ENCODE data around the gene SMCR8. TPM values are rescaled to one million over a fixed set of nuclear protein-coding genes. Genes with fewer than 3 reads are reported as not detected.
A peak's percentile ranks its signal among the peaks of the same experiment; 100 is the strongest.

SMCR8 gene
- total RNA-seq, 3 donors from 2014 or later (not counting 1 experiment from before 2014, with no cell fraction given), result 33.5 to 48.5 (median 39.2) TPM

GRCh38 chr17:18360518-18360917 is 45.4 kb downstream of the SMCR8 start:
- TF ChIP-seq CTCF (IDR thresholded peaks at IDR 0.05), result no peak
- no peak for ATAC-seq
- peak overlapping the region; percentile 35 for H3K4me3 Mint-ChIP-seq
- H3K27ac ChIP-seq (ENCODE audit: low read length), result no peak overlapping the region
- DNase-seq, result no peak
- no peak overlapping the region for H3K4me3 ChIP-seq (ENCODE audit: low read length)
- H3K27me3 ChIP-seq (ENCODE audit: control insufficient read depth, insufficient read depth, low read length), result no peaks in the 10 kb centered on the region
- intact Hi-C loops (cut with micrococcal nuclease), result no loop called here
- no peaks in the 10 kb centered on the region for H3K9me3 Mint-ChIP-seq
- H3K4me1 Mint-ChIP-seq, result peaks cover 11 to 16% of the 10 kb centered on the region in 2 donors
- no peaks in the 10 kb centered on the region for H3K36me3 Mint-ChIP-seq
- no peaks in the 10 kb centered on the region for H3K9me3 ChIP-seq (ENCODE audit: control insufficient read depth, insufficient read depth, low read length)
- peaks cover 13% of the 10 kb centered on the region for H3K4me1 ChIP-seq (ENCODE audit: control insufficient read depth, insufficient read depth, low read length)
- no peaks in the 10 kb centered on the region for H3K27me3 Mint-ChIP-seq (ENCODE audit: low read depth in 2 of 2)
- peaks cover 3% of the 10 kb centered on the region for H3K36me3 ChIP-seq (ENCODE audit: control insufficient read depth, insufficient read depth, low read length)
- WGBS (ENCODE audit: insufficient coverage), result 91% methylated on average over 8 of the region's 8 CpGs
- H3K27ac Mint-ChIP-seq, result no peak overlapping the region

GRCh38 chr17:18361837-18362697 is 47.0 kb downstream of the SMCR8 start:
- Histone ChIP-seq H3K27me3 (ENCODE audit: control insufficient read depth, insufficient read depth, low read length) (no peaks in the 10 kb centered on the region), H3K9me3 (ENCODE audit: control insufficient read depth, insufficient read depth, low read length) (no peaks in the 10 kb centered on the region), H3K4me3 (ENCODE audit: low read length) (no peak overlapping the region), H3K36me3 (ENCODE audit: control insufficient read depth, insufficient read depth, low read length) (peaks cover 3% of the 10 kb centered on the region), H3K27ac (ENCODE audit: low read length) (no peak overlapping the region), H3K4me1 (ENCODE audit: control insufficient read depth, insufficient read depth, low read length) (peaks cover 13% of the 10 kb centered on the region)
- TF ChIP-seq CTCF (IDR thresholded peaks at IDR 0.05), result no peak
- no peaks in the 10 kb centered on the region for H3K27me3 Mint-ChIP-seq (ENCODE audit: low read depth in 2 of 2)
- H3K27ac Mint-ChIP-seq, result peak overlapping the region; percentile 16 to 55
- WGBS (ENCODE audit: insufficient coverage), result 85% methylated on average over 15 of the region's 15 CpGs
- H3K4me1 Mint-ChIP-seq, result peaks cover 11 to 16% of the 10 kb centered on the region in 2 donors
- no peaks in the 10 kb centered on the region for H3K9me3 Mint-ChIP-seq
- H3K4me3 Mint-ChIP-seq, result peak overlapping the region; percentile 97
- DNase-seq (no peak), ATAC-seq (no peak)
- H3K36me3 Mint-ChIP-seq, result no peaks in the 10 kb centered on the region
- intact Hi-C loops (cut with micrococcal nuclease), result no loop called here

GRCh38 chr17:18362698-18363100 is 47.6 kb downstream of the SMCR8 start:
- H3K27ac ChIP-seq (ENCODE audit: low read length), result no peak overlapping the region
- peak overlapping the region in 1 of 2 donors; percentile 55 for H3K27ac Mint-ChIP-seq
- no peak for TF ChIP-seq CTCF (IDR thresholded peaks at IDR 0.05)
- H3K27me3 ChIP-seq (ENCODE audit: control insufficient read depth, insufficient read depth, low read length), result no peaks in the 10 kb centered on the region
- no peaks in the 10 kb centered on the region for H3K27me3 Mint-ChIP-seq (ENCODE audit: low read depth in 2 of 2)
- no peaks in the 10 kb centered on the region for H3K9me3 Mint-ChIP-seq
- WGBS (ENCODE audit: insufficient coverage), result 13% methylated on average over 14 of the region's 14 CpGs
- peak overlapping the region; percentile 52 for H3K4me3 ChIP-seq (ENCODE audit: low read length)
- H3K36me3 ChIP-seq (ENCODE audit: control insufficient read depth, insufficient read depth, low read length), result peaks cover 3% of the 10 kb centered on the region
- peaks cover 13% of the 10 kb centered on the region for H3K4me1 ChIP-seq (ENCODE audit: control insufficient read depth, insufficient read depth, low read length)
- no peaks in the 10 kb centered on the region for H3K9me3 ChIP-seq (ENCODE audit: control insufficient read depth, insufficient read depth, low read length)
- H3K4me1 Mint-ChIP-seq, result peaks cover 11 to 16% of the 10 kb centered on the region in 2 donors
- peak in 1 of 2 donors; percentile 50 for DNase-seq
- intact Hi-C loops (cut with micrococcal nuclease), result no loop called here
- peak overlapping the region; percentile 97 for H3K4me3 Mint-ChIP-seq
- no peak for ATAC-seq
- H3K36me3 Mint-ChIP-seq, result no peaks in the 10 kb centered on the region
